ENCODE results near the gene DGKZ. TPM values are rescaled to one million over a fixed set of nuclear protein-coding genes. Genes with fewer than 3 reads are reported as not detected.

Gene DGKZ
- total RNA-seq, 1 donor from 2014 or later: 127 TPM

GRCh38 chr11:46337626-46338345 is 9.5 kb upstream of the DGKZ start:
- no peak overlapping the region for H3K27ac Mint-ChIP-seq (ENCODE audit: unreplicated experiment)
- TF ChIP-seq CTCF (IDR thresholded peaks at IDR 0.05; ENCODE audit: unreplicated experiment): no peak
- H3K9me3 Mint-ChIP-seq (ENCODE audit: unreplicated experiment): no peaks in the 10 kb centered on the region
- H3K36me3 Mint-ChIP-seq (ENCODE audit: low read depth, unreplicated experiment): no peaks in the 10 kb centered on the region
- H3K4me1 Mint-ChIP-seq (ENCODE audit: unreplicated experiment): peaks cover 44% of the 10 kb centered on the region
- H3K27me3 Mint-ChIP-seq (ENCODE audit: unreplicated experiment): peaks cover 21% of the 10 kb centered on the region
- H3K4me3 Mint-ChIP-seq (ENCODE audit: unreplicated experiment): no peak overlapping the region
- no peak for DNase-seq (ENCODE audit: low spot score)

- H3K9me3 Mint-ChIP-seq (ENCODE audit: unreplicated experiment): no peaks in the 10 kb centered on the region
- H3K4me1 Mint-ChIP-seq (ENCODE audit: unreplicated experiment): peaks cover 51% of the 10 kb centered on the region
- H3K27ac Mint-ChIP-seq (ENCODE audit: unreplicated experiment): no peak overlapping the region
- H3K4me3 Mint-ChIP-seq (ENCODE audit: unreplicated experiment): peak overlapping the region; percentile 40
- no peaks in the 10 kb centered on the region for H3K36me3 Mint-ChIP-seq (ENCODE audit: low read depth, unreplicated experiment)
- no peak for DNase-seq (ENCODE audit: low spot score)
- H3K27me3 Mint-ChIP-seq (ENCODE audit: unreplicated experiment): peaks cover 18% of the 10 kb centered on the region
- no peak for TF ChIP-seq CTCF (IDR thresholded peaks at IDR 0.05; ENCODE audit: unreplicated experiment)
Measured at GRCh38 chr11:46338636-46338987, 8.7 kb upstream of the DGKZ start.

GRCh38 chr11:46338988-46339666 is 8.1 kb upstream of the DGKZ start:
- no peak for DNase-seq (ENCODE audit: low spot score)
- H3K27ac Mint-ChIP-seq (ENCODE audit: unreplicated experiment): no peak overlapping the region
- peaks cover 17% of the 10 kb centered on the region for H3K27me3 Mint-ChIP-seq (ENCODE audit: unreplicated experiment)
- H3K36me3 Mint-ChIP-seq (ENCODE audit: low read depth, unreplicated experiment): no peaks in the 10 kb centered on the region
- peak overlapping the region; percentile 40 for H3K4me3 Mint-ChIP-seq (ENCODE audit: unreplicated experiment)
- no peak for TF ChIP-seq CTCF (IDR thresholded peaks at IDR 0.05; ENCODE audit: unreplicated experiment)
- H3K4me1 Mint-ChIP-seq (ENCODE audit: unreplicated experiment): peaks cover 56% of the 10 kb centered on the region
- H3K9me3 Mint-ChIP-seq (ENCODE audit: unreplicated experiment): no peaks in the 10 kb centered on the region

GRCh38 chr11:46339816-46340215 is 7.4 kb upstream of the DGKZ start:
- Mint-ChIP-seq H3K36me3 (ENCODE audit: low read depth, unreplicated experiment) (no peaks in the 10 kb centered on the region), H3K9me3 (ENCODE audit: unreplicated experiment) (no peaks in the 10 kb centered on the region), H3K4me1 (ENCODE audit: unreplicated experiment) (peaks cover 62% of the 10 kb centered on the region), H3K27ac (ENCODE audit: unreplicated experiment) (peak overlapping the region; percentile 26), H3K27me3 (ENCODE audit: unreplicated experiment) (peaks cover 17% of the 10 kb centered on the region), H3K4me3 (ENCODE audit: unreplicated experiment) (no peak overlapping the region)
- no peak for TF ChIP-seq CTCF (IDR thresholded peaks at IDR 0.05; ENCODE audit: unreplicated experiment)
- DNase-seq (ENCODE audit: low spot score): no peak

- no peaks in the 10 kb centered on the region for H3K9me3 Mint-ChIP-seq (ENCODE audit: unreplicated experiment)
- no peak for TF ChIP-seq CTCF (IDR thresholded peaks at IDR 0.05; ENCODE audit: unreplicated experiment)
- peak overlapping the region; percentile 28 for H3K4me3 Mint-ChIP-seq (ENCODE audit: unreplicated experiment)
- peaks cover 71% of the 10 kb centered on the region for H3K4me1 Mint-ChIP-seq (ENCODE audit: unreplicated experiment)
- DNase-seq (ENCODE audit: low spot score): no peak
- H3K27ac Mint-ChIP-seq (ENCODE audit: unreplicated experiment): peak overlapping the region; percentile 52
- peaks cover 2% of the 10 kb centered on the region for H3K36me3 Mint-ChIP-seq (ENCODE audit: low read depth, unreplicated experiment)
- H3K27me3 Mint-ChIP-seq (ENCODE audit: unreplicated experiment): peaks cover 16% of the 10 kb centered on the region
Measured at GRCh38 chr11:46341454-46341853, 5.8 kb upstream of the DGKZ start.

Data from endothelial cell (in vitro differentiated cells).